ENCODE measurements around the gene ZNF592. TPM values are rescaled to one million over a fixed set of nuclear protein-coding genes. Genes with fewer than 3 reads are reported as not detected.

ZNF592 gene
- total and polyA plus RNA-seq, 2 of the 13 experiments (the other 11 are each of a cell fraction or from before 2014, with no cell fraction given), result 8.2 to 9.8 TPM

DNA sequence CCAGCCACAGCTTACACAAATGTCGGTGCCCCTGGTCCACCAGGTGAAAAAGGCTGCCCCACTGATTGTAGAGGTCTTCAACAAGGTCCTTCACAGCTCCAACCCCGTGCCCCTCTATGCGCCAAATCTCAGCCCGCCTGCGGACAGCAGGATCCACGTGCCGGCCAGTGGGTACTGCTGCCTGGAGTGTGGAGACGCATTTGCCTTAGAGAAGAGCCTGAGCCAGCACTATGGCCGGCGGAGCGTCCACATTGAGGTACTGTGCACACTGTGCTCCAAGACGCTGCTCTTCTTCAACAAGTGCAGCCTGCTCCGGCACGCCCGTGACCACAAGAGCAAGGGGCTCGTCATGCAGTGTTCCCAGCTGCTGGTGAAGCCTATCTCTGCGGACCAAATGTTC is 35.9 kb downstream of the ZNF592 start:
- peaks cover 41 to 55% of the 10 kb centered on the region in 2 experiments for H3K36me3 ChIP-seq (replicated peaks in 1 of 2; ENCODE audit: control insufficient read depth in 1 of 2, insufficient read depth in 2 of 2, low read length in 2 of 2)

DNA sequence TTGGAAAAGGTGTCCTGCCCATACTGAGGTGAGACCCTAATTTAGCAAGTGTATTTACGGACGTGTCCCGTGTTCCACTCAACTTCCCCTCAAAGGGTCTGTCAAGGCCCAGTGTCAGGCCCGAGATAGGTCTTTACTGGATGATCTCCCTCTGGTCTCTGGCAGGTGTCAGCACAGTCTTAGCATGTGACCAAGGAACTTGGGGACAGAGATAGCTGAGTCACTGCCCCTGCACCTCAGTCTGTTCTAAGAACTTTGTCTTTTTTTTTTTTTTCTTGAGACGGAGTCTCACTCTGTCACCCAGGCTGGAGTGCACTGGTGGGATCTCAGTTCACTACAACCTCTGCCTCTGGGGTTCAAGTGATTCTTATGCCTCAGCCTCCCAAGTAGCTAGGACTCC is 36.7 kb downstream of the ZNF592 start:
- POLR2A ChIA-PET, result no interaction called here

More for the DNA sequence above, 35.9 kb downstream of the ZNF592 start:
- no peak overlapping the region for H3K4me3 ChIP-seq (replicated peaks in 1 of 3; ENCODE audit: insufficient read depth in 1 of 3, low read depth in 2 of 3, low read length in 3 of 3)
- H3K9me3 ChIP-seq (ENCODE audit: low read length), result no peaks in the 10 kb centered on the region
- H3K4me2 ChIP-seq (ENCODE audit: low read depth, low read length), result no peak overlapping the region
- no peaks in the 10 kb centered on the region; a peak in 1 of 5 replicates for H3K27me3 ChIP-seq (ENCODE audit: control insufficient read depth in 1 of 2, insufficient read depth in 2 of 2, low read length in 2 of 2)
- ChIA-PET POLR2A (no interaction called here), CTCF (ENCODE audit: low intra/inter-chr PET ratio, low total read pairs) (no interaction called here)
- no peak for DNase-seq (ENCODE audit: low spot score)
- H3K79me2 ChIP-seq (ENCODE audit: insufficient read depth, low read length), result peaks cover 31% of the 10 kb centered on the region
- H3K4me1 ChIP-seq (ENCODE audit: insufficient read depth, low read length), result peaks cover 8% of the 10 kb centered on the region
- no TSS peak for BruUV-seq (replicated peaks)
- in situ Hi-C loops (cut with HindIII; ENCODE audit: extremely low pct_ligation_motif_present, low pct_unique_long_range_greater_than_20kb) (no loop called here), intact Hi-C loops (cut with micrococcal nuclease; ENCODE audit: unreplicated experiment) (no loop called here)
- H2AFZ ChIP-seq (ENCODE audit: low read length), result no peak overlapping the region
- no peak for FAIRE-seq
- TF ChIP-seq GTF2F1 (IDR thresholded peaks at IDR 0.05; ENCODE audit: low read length), result no peak
- no peak for TF ChIP-seq NONO (IDR thresholded peaks at IDR 0.05)
- no peak for TF ChIP-seq NONO (CRISPR knock-in tag; conservative IDR thresholded peaks at IDR 0.05)
- peak; percentile 61 for TF ChIP-seq AGO2 (optimal IDR thresholded peaks at IDR 0.05; ENCODE audit: low read depth, low read length)
- H3K9ac ChIP-seq (ENCODE audit: insufficient read depth, low read depth, low read length), result no peak overlapping the region
- ATAC-seq, result peak; percentile 25; the same call in 1 of the 3 replicates
- 0 out of 2 replicates have a peak, but pooled peaks cover 3% of the 10 kb centered on the region for H4K20me1 ChIP-seq (ENCODE audit: insufficient read depth, low read length)
- no peak overlapping the region for H3K27ac ChIP-seq (ENCODE audit: extremely low read length, insufficient read depth, low read length)
- 93% methylated on average over 17 of the region's 17 CpGs for WGBS (ENCODE audit: low lambda C conversion rate)

More for the DNA sequence above, 36.7 kb downstream of the ZNF592 start:
- Histone ChIP-seq H2AFZ (ENCODE audit: low read length) (no peak overlapping the region), H3K79me2 (ENCODE audit: insufficient read depth, low read length) (peaks cover 32% of the 10 kb centered on the region), H3K9me3 (ENCODE audit: low read length) (no peaks in the 10 kb centered on the region), H3K4me3 (replicated peaks in 1 of 3; ENCODE audit: insufficient read depth in 1 of 3, low read depth in 2 of 3, low read length in 3 of 3) (no peak overlapping the region), H4K20me1 (ENCODE audit: insufficient read depth, low read length) (0 out of 2 replicates have a peak, but pooled peaks cover 3% of the 10 kb centered on the region), H3K4me2 (ENCODE audit: low read depth, low read length) (no peak overlapping the region), H3K27me3 (ENCODE audit: control insufficient read depth in 1 of 2, insufficient read depth in 2 of 2, low read length in 2 of 2) (no peaks in the 10 kb centered on the region; a peak in 1 of 5 replicates), H3K27ac (ENCODE audit: extremely low read length, insufficient read depth, low read length) (no peak overlapping the region), H3K9ac (ENCODE audit: insufficient read depth, low read depth, low read length) (no peak overlapping the region), H3K36me3 (replicated peaks in 1 of 2; ENCODE audit: control insufficient read depth in 1 of 2, insufficient read depth in 2 of 2, low read length in 2 of 2) (peaks cover 44 to 55% of the 10 kb centered on the region in 2 experiments), H3K4me1 (ENCODE audit: insufficient read depth, low read length) (peaks cover 8% of the 10 kb centered on the region)
- TF ChIP-seq NPAS2 (CRISPR knock-in tag; IDR thresholded peaks at IDR 0.05; ENCODE audit: borderline replicate concordance) (no peak), GTF2F1 (IDR thresholded peaks at IDR 0.05; ENCODE audit: low read length) (no peak), TCF12 (IDR thresholded peaks at IDR 0.05) (no peak), TCF12 (CRISPR knock-in tag; IDR thresholded peaks at IDR 0.05) (no peak), ZNF790 (CRISPR knock-in tag; IDR thresholded peaks at IDR 0.05; ENCODE audit: borderline replicate concordance) (no peak)
- no peak for FAIRE-seq
- CTCF ChIA-PET (ENCODE audit: low intra/inter-chr PET ratio, low total read pairs), result no interaction called here
- ATAC-seq, result no peak
- in situ Hi-C loops (cut with HindIII; ENCODE audit: extremely low pct_ligation_motif_present, low pct_unique_long_range_greater_than_20kb), result no loop called here
- BruUV-seq (replicated peaks), result no TSS peak
- no peak for DNase-seq (ENCODE audit: low spot score)
- WGBS (ENCODE audit: low lambda C conversion rate), result 98% methylated on average over 3 of the region's 5 CpGs
- intact Hi-C loops (cut with micrococcal nuclease; ENCODE audit: unreplicated experiment), result no loop called here
